Activated T-cell treated with anti-CD3 and anti-CD28 coated beads, Interleukin-2, amount 50 U/mL, for 72 hours (primary cell): ENCODE measurements around the gene SULT4A1. TPM values are rescaled to one million over a fixed set of nuclear protein-coding genes. Genes with fewer than 3 reads are reported as not detected.

Experiments
- ATAC-seq, 2 donors: fragments of 150-1000 bp; cut with Tn5 transposase; replicated peaks in 1 of 2; 2 replicates each; pipeline ENCODE4 v1.10.0; 2021; ENCODE audit warnings: moderate library complexity in 2 of 2, mild to moderate bottlenecking in 1 of 2
- DNase-seq, 2 donors: peaks; one replicate each; pipeline ENCODE4 v3.0.0; 2021 to 2022; ENCODE audit warnings: mixed read lengths in 1 of 2
- H3K27ac Mint-ChIP-seq: one replicate; pipeline ENCODE4 v1.8.0; 2022; ENCODE audit warnings: mild to moderate bottlenecking, moderate library complexity, mixed read lengths
- H3K27me3 Mint-ChIP-seq: one replicate; pipeline ENCODE4 v1.8.0; 2022; ENCODE audit warnings: low read depth, mixed read lengths
- H3K36me3 Mint-ChIP-seq, 2 donors: one replicate each; pipeline ENCODE4 v1.8.0; 2022; ENCODE audit warnings: mixed read lengths in 2 of 2, mild to moderate bottlenecking in 1 of 2; ENCODE audit not compliant: insufficient read depth in 2 of 2
- H3K4me1 Mint-ChIP-seq: one replicate; pipeline ENCODE4 v1.8.0; 2022; ENCODE audit warnings: low read depth, mixed read lengths
- H3K4me3 Mint-ChIP-seq, 2 donors: one replicate each; pipeline ENCODE4 v1.8.0; 2022; ENCODE audit warnings: mild to moderate bottlenecking in 2 of 2, mixed read lengths in 2 of 2, moderate library complexity in 2 of 2
- H3K9me3 Mint-ChIP-seq, 2 donors: one replicate each; pipeline ENCODE4 v1.8.0; 2022; ENCODE audit warnings: mixed read lengths in 2 of 2
- total RNA-seq, 2 donors: library from RNA; stranded (reverse); gene quantifications; one replicate each; pipeline ENCODE4 v1.2.3, GENCODE V29; 2022

Gene SULT4A1
- total RNA-seq, 2 donors from 2014 or later = not detected

GRCh38 chr22:43867839-43868635 is 5.7 kb upstream of the SULT4A1 start:
- Mint-ChIP-seq H3K36me3 (peaks cover 0 to 2% of the 10 kb centered on the region in 2 donors), H3K9me3 (peaks cover 0 to 3% of the 10 kb centered on the region in 2 donors), H3K4me3 (no peak overlapping the region), H3K27ac (no peak overlapping the region), H3K27me3 (peaks cover 28% of the 10 kb centered on the region), H3K4me1 (no peaks in the 10 kb centered on the region)
- DNase-seq = peak; percentile 6 to 20
- no peak for ATAC-seq

GRCh38 chr22:43862882-43863202 is 529 bp upstream of the SULT4A1 start:
- peaks cover 68% of the 10 kb centered on the region for H3K27me3 Mint-ChIP-seq
- ATAC-seq (no peak), DNase-seq (no peak)
- no peak overlapping the region for H3K27ac Mint-ChIP-seq
- peak overlapping the region; percentile 50 to 68 for H3K4me3 Mint-ChIP-seq
- H3K4me1 Mint-ChIP-seq = no peaks in the 10 kb centered on the region
- H3K9me3 Mint-ChIP-seq = no peaks in the 10 kb centered on the region
- H3K36me3 Mint-ChIP-seq = peaks cover 0 to 2% of the 10 kb centered on the region in 2 donors

DNA sequence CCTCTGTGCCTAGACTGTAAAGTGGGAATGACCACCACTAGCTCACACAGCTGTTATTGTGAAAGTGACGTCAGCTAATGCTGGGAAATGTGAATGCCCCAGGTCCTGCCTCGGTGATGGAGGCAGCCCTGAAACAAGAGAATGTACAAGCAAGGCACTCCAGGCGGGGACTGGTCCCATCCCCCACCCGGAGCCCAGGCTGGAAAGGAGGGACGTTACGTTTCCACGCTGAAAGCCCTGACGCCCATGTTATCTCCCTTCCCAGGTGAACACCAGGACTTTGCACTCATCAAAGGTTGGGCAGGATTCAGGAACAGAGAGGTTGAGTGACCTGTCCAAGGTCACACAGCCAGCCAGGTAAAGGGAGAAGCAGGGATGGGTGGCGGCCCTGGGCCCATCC is 784 bp downstream of the SULT4A1 start:
- no peak for DNase-seq
- H3K9me3 Mint-ChIP-seq = peaks cover 3% of the 10 kb centered on the region in 2 donors
- H3K4me1 Mint-ChIP-seq = no peaks in the 10 kb centered on the region
- peaks cover 79% of the 10 kb centered on the region for H3K27me3 Mint-ChIP-seq
- H3K36me3 Mint-ChIP-seq = peaks cover 1 to 5% of the 10 kb centered on the region in 2 donors
- no peak overlapping the region for H3K27ac Mint-ChIP-seq
- no peak for ATAC-seq
- H3K4me3 Mint-ChIP-seq = no peak overlapping the region

DNA sequence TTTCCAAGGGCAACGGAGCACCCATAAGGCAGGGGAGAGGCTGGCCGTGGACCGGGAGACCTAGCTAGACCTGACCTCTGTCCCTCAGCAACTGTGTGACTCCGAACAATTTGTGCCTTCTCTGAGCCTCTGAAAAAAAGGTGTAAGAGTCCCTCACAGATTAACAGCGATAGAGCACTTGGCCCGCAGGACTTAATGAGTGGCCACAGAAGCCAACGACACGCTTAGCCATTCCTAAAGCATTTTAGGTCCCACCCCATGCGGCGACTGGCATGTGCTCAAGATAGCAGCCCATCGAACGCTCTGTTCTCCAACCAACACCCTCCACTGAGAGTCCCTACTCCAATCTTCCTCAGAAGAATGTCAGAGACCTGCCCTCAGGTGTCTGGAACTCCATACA is 1.5 kb downstream of the SULT4A1 start:
- Mint-ChIP-seq H3K27me3 (peaks cover 73% of the 10 kb centered on the region), H3K9me3 (peaks cover 3 to 5% of the 10 kb centered on the region in 2 donors), H3K36me3 (peaks cover 1 to 5% of the 10 kb centered on the region in 2 donors), H3K27ac (no peak overlapping the region), H3K4me1 (no peaks in the 10 kb centered on the region), H3K4me3 (no peak overlapping the region)
- DNase-seq = no peak
- ATAC-seq = no peak

DNA sequence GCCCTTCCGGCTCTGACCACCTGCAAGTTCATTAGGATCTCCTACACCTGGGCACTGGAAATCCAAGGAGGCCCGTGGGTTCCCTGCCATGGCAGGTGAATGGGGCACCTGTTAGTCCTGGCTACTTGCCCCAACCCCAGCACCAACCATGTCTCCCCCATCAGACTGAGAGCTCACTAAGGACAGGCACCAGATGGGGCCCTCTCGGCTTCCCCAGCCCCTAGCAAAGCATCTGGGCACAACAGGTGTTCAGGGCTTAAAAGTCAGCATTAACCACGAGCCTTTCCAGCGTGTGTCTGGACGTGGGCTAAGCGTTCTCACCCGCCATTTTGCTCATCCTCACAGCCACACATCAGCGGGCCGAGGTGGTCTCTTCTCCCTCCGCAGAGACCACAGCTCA is 2.2 kb downstream of the SULT4A1 start:
- H3K4me3 Mint-ChIP-seq = no peak overlapping the region
- H3K27me3 Mint-ChIP-seq = peaks cover 76% of the 10 kb centered on the region
- no peak overlapping the region for H3K27ac Mint-ChIP-seq
- DNase-seq = no peak
- no peak for ATAC-seq
- H3K4me1 Mint-ChIP-seq = no peaks in the 10 kb centered on the region
- H3K9me3 Mint-ChIP-seq = peaks cover 3 to 5% of the 10 kb centered on the region in 2 donors
- H3K36me3 Mint-ChIP-seq = peaks cover 1 to 5% of the 10 kb centered on the region in 2 donors

GRCh38 chr22:43859621-43860020 is 2.7 kb downstream of the SULT4A1 start:
- no peaks in the 10 kb centered on the region for H3K4me1 Mint-ChIP-seq
- peaks cover 1 to 5% of the 10 kb centered on the region in 2 donors for H3K36me3 Mint-ChIP-seq
- H3K4me3 Mint-ChIP-seq = no peak overlapping the region
- DNase-seq (no peak), ATAC-seq (no peak)
- peaks cover 71% of the 10 kb centered on the region for H3K27me3 Mint-ChIP-seq
- peaks cover 3 to 5% of the 10 kb centered on the region in 2 donors for H3K9me3 Mint-ChIP-seq
- no peak overlapping the region for H3K27ac Mint-ChIP-seq

GRCh38 chr22:43859176-43859575 is 3.1 kb downstream of the SULT4A1 start:
- no peaks in the 10 kb centered on the region for H3K4me1 Mint-ChIP-seq
- no peak overlapping the region for H3K4me3 Mint-ChIP-seq
- peaks cover 3 to 5% of the 10 kb centered on the region in 2 donors for H3K9me3 Mint-ChIP-seq
- no peak for DNase-seq
- H3K27ac Mint-ChIP-seq = no peak overlapping the region
- no peak for ATAC-seq
- peaks cover 66% of the 10 kb centered on the region for H3K27me3 Mint-ChIP-seq
- peaks cover 1 to 5% of the 10 kb centered on the region in 2 donors for H3K36me3 Mint-ChIP-seq

DNA sequence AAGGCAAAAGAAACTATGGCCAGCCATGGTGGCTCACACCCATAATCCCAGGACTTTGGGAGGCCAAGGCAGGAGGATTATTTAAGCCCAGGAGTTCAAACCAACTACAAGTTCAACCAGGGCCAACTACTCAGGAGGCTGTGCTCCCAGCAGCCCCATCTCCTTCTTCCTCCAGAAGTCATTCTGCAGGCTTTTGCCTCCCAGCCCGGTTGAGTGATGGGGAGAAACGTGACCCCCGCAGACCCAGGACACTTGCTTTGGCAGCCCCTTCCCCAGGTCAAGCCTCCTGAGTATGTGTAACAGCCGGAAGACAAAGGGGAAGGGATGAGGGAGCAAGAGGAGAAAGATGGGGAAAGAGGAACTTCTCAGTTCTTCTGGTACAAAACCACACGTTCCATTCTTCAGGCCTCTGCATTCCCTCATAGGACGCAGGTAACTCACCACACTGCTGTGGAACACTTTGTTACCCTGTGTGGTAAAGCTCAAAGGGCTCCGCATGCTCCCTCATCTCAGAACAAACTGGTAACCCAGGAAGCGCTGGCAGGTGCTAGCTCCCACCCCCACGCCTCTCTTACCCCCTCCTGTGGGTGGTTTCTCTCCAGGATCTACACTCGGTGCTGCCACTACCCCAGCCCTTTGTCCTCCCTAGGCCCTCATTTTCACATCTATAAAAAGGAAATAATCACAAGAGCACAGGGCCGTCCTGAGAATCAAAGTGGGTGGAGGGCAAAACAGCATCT is 4.0 kb downstream of the SULT4A1 start:
- Mint-ChIP-seq H3K27ac (no peak overlapping the region), H3K27me3 (peaks cover 58% of the 10 kb centered on the region), H3K4me1 (no peaks in the 10 kb centered on the region), H3K36me3 (peaks cover 1 to 5% of the 10 kb centered on the region in 2 donors), H3K4me3 (no peak overlapping the region), H3K9me3 (peaks cover 3 to 5% of the 10 kb centered on the region in 2 donors)
- ATAC-seq (no peak), DNase-seq (no peak)

GRCh38 chr22:43857367-43857766 is 4.9 kb downstream of the SULT4A1 start:
- no peaks in the 10 kb centered on the region for H3K4me1 Mint-ChIP-seq
- peaks cover 50% of the 10 kb centered on the region for H3K27me3 Mint-ChIP-seq
- no peak for DNase-seq

DNA sequence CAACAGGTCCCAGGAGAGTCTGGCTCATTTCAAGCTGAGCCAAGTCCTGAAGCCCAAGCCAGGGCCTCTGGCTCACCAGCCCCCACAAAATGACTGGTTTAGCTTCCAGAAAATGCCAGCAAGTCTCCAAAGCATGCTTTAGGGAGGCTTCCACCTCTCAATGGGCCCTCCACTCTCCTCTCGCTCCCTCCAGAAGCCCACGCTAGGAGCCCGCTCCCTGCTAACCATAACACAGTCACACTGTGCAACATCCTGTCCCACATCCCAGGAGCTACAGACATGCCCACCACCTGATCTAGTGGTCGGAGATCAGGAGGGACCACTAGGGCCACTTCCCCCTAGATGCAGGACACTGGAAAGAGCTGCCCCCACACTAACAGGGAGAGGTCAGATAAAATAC is 6.9 kb downstream of the SULT4A1 start:
- ATAC-seq (no peak), DNase-seq (no peak)
- no peak overlapping the region for H3K4me3 Mint-ChIP-seq
- H3K27ac Mint-ChIP-seq = no peak overlapping the region
- peaks cover 3 to 5% of the 10 kb centered on the region in 2 donors for H3K9me3 Mint-ChIP-seq
- no peaks in the 10 kb centered on the region for H3K4me1 Mint-ChIP-seq
- peaks cover 1 to 4% of the 10 kb centered on the region in 2 donors for H3K36me3 Mint-ChIP-seq
- peaks cover 37% of the 10 kb centered on the region for H3K27me3 Mint-ChIP-seq

More at GRCh38 chr22:43857367-43857766, 4.9 kb downstream of the SULT4A1 start:
- Mint-ChIP-seq H3K27ac (no peak overlapping the region), H3K36me3 (peaks cover 1 to 4% of the 10 kb centered on the region in 2 donors), H3K4me3 (no peak overlapping the region), H3K9me3 (peaks cover 3 to 5% of the 10 kb centered on the region in 2 donors)
- no peak for ATAC-seq

DNA sequence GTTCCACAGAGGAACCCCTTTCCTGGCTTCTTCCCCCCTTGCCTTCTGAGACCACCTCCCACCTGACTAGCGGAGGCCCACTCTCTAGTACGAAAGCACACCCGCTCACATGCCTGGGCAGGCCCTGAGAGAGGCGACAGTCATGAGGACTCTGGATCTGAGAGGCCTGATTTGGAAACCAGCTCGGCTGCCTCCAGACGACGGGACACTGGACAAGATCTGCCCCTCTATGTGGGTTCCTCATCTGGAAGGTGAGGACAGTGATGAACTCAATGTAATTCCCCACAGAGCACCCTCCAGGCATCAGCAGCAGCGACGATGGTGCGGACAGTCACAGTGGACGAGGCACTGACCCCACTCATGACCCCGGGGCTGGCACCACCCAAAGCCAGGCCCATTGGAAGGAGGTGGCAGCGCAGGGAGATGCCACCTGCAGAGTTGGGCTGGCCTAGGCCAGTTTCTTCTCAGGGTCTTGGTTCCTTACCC is 7.5 kb downstream of the SULT4A1 start:
- ATAC-seq = no peak
- no peak for DNase-seq
- Mint-ChIP-seq H3K36me3 (peaks cover 1 to 4% of the 10 kb centered on the region in 2 donors), H3K27me3 (peaks cover 31% of the 10 kb centered on the region), H3K4me3 (no peak overlapping the region), H3K9me3 (peaks cover 3 to 5% of the 10 kb centered on the region in 2 donors), H3K4me1 (no peaks in the 10 kb centered on the region), H3K27ac (no peak overlapping the region)

DNA sequence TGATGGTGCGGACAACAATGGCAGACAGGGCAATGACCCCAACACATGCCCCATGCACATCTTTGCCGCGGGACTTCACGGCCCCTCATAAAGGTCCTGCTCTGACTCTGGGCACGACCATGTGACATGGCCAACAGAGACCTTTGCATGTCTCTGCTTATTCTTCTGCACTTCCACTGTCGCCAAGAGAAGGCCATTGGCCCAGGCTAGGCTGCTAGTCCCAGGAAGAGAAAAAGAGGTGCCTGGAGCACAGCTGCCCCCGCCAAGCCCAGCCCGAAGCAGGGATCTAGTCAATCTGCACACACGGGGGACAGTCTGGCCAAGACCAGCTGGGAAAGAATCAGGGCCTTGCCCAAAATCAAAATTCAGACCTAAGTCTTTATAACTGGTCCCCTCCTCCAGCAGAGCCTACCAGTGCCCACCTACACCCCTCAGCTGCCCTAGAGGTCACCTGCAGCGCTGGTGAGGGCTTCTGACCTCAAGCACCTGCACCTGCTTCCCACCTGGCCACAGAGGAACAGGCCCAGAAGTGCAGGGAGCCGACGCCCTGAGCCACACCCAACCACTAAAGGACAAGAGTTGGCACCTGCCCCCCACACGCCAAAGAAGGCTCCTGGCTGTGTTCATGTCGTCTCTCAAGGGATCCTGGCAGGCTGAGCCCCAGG is 8.1 kb downstream of the SULT4A1 start:
- Mint-ChIP-seq H3K27me3 (peaks cover 25% of the 10 kb centered on the region), H3K9me3 (peaks cover 3 to 5% of the 10 kb centered on the region in 2 donors), H3K36me3 (peaks cover 1 to 4% of the 10 kb centered on the region in 2 donors), H3K4me3 (no peak overlapping the region), H3K4me1 (no peaks in the 10 kb centered on the region), H3K27ac (no peak overlapping the region)
- ATAC-seq (no peak), DNase-seq (no peak)
